ENCODE measurements around the gene ADGB. TPM values are rescaled to one million over a fixed set of nuclear protein-coding genes. Genes with fewer than 3 reads are reported as not detected.

Gene ADGB
- total and polyA plus RNA-seq, 4 donors = 1.4 to 9.7 (median 5.5) TPM

- no peak for TF ChIP-seq CTCF (IDR thresholded peaks at IDR 0.05; ENCODE audit: control extremely low read depth, extremely low read depth)
- no peak overlapping the region for H3K27ac ChIP-seq (ENCODE audit: low read depth in 1 of 2, low read length in 1 of 2)
- no peaks in the 10 kb centered on the region for H3K36me3 ChIP-seq (ENCODE audit: control insufficient read depth in 4 of 4, insufficient read depth in 4 of 4, low read length in 4 of 4)
- H3K9me3 ChIP-seq (ENCODE audit: control insufficient read depth in 4 of 4, insufficient read depth in 3 of 4, low read length in 3 of 4) = peaks cover 0 to 2% (median 0%) of the 10 kb centered on the region in 4 donors
- no peak overlapping the region for H3K9ac ChIP-seq (ENCODE audit: insufficient read depth in 1 of 2, low read length in 2 of 2)
- 61 to 62% methylated on average over 1 of the region's 1 CpG for WGBS, 2 donors
- DNase-seq (no peak), ATAC-seq (ENCODE audit: insufficient read depth, low FRiP score) (no peak)
- no peaks in the 10 kb centered on the region for H3K27me3 ChIP-seq (ENCODE audit: control insufficient read depth in 3 of 3, insufficient read depth in 3 of 3, low read length in 2 of 3)
- no peak overlapping the region for H3K4me3 ChIP-seq
- H3K4me1 ChIP-seq (ENCODE audit: control insufficient read depth in 5 of 5, insufficient read depth in 5 of 5, low read length in 5 of 5) = peaks cover 0 to 2% (median 0%) of the 10 kb centered on the region in 5 donors
Measured at GRCh38 chr6:146583966-146584365, 14.8 kb upstream of the ADGB start.

- 0% methylated on average over 1 of the region's 1 CpG for WGBS, 2 donors
- Histone ChIP-seq H3K27ac (ENCODE audit: low read depth in 1 of 2, low read length in 1 of 2) (no peak overlapping the region), H3K36me3 (ENCODE audit: control insufficient read depth in 4 of 4, insufficient read depth in 4 of 4, low read length in 4 of 4) (no peaks in the 10 kb centered on the region), H3K27me3 (ENCODE audit: control insufficient read depth in 3 of 3, insufficient read depth in 3 of 3, low read length in 2 of 3) (no peaks in the 10 kb centered on the region), H3K9me3 (ENCODE audit: control insufficient read depth in 4 of 4, insufficient read depth in 3 of 4, low read length in 3 of 4) (peaks cover 0 to 2% (median 0%) of the 10 kb centered on the region in 4 donors), H3K9ac (ENCODE audit: insufficient read depth in 1 of 2, low read length in 2 of 2) (no peak overlapping the region), H3K4me3 (no peak overlapping the region), H3K4me1 (ENCODE audit: control insufficient read depth in 5 of 5, insufficient read depth in 5 of 5, low read length in 5 of 5) (peaks cover 0 to 2% (median 0%) of the 10 kb centered on the region in 5 donors)
- DNase-seq (no peak), ATAC-seq (ENCODE audit: insufficient read depth, low FRiP score) (no peak)
- no peak for TF ChIP-seq CTCF (IDR thresholded peaks at IDR 0.05; ENCODE audit: control extremely low read depth, extremely low read depth)
Measured at GRCh38 chr6:146587459-146587858, 11.3 kb upstream of the ADGB start.

GRCh38 chr6:146590492-146590891 lies 8.3 kb upstream of the ADGB start:
- H3K4me3 ChIP-seq = no peak overlapping the region
- no peaks in the 10 kb centered on the region for H3K4me1 ChIP-seq (ENCODE audit: control insufficient read depth in 5 of 5, insufficient read depth in 5 of 5, low read length in 5 of 5)
- H3K9ac ChIP-seq (ENCODE audit: insufficient read depth in 1 of 2, low read length in 2 of 2) = no peak overlapping the region
- ATAC-seq (ENCODE audit: insufficient read depth, low FRiP score) (no peak), DNase-seq (no peak)
- H3K27ac ChIP-seq (ENCODE audit: low read depth in 1 of 2, low read length in 1 of 2) = no peak overlapping the region
- WGBS, 2 donors = 79 to 100% methylated on average over 1 of the region's 1 CpG
- no peaks in the 10 kb centered on the region for H3K27me3 ChIP-seq (ENCODE audit: control insufficient read depth in 3 of 3, insufficient read depth in 3 of 3, low read length in 2 of 3)
- no peaks in the 10 kb centered on the region for H3K9me3 ChIP-seq (ENCODE audit: control insufficient read depth in 4 of 4, insufficient read depth in 3 of 4, low read length in 3 of 4)
- TF ChIP-seq CTCF (IDR thresholded peaks at IDR 0.05; ENCODE audit: control extremely low read depth, extremely low read depth) = no peak
- H3K36me3 ChIP-seq (ENCODE audit: control insufficient read depth in 4 of 4, insufficient read depth in 4 of 4, low read length in 4 of 4) = no peaks in the 10 kb centered on the region

- H3K9ac ChIP-seq (ENCODE audit: insufficient read depth in 1 of 2, low read length in 2 of 2) = no peak overlapping the region
- no peaks in the 10 kb centered on the region for H3K4me1 ChIP-seq (ENCODE audit: control insufficient read depth in 5 of 5, insufficient read depth in 5 of 5, low read length in 5 of 5)
- H3K27me3 ChIP-seq (ENCODE audit: control insufficient read depth in 3 of 3, insufficient read depth in 3 of 3, low read length in 2 of 3) = no peaks in the 10 kb centered on the region
- no peaks in the 10 kb centered on the region for H3K36me3 ChIP-seq (ENCODE audit: control insufficient read depth in 4 of 4, insufficient read depth in 4 of 4, low read length in 4 of 4)
- TF ChIP-seq CTCF (IDR thresholded peaks at IDR 0.05; ENCODE audit: control extremely low read depth, extremely low read depth) = no peak
- no peak overlapping the region for H3K4me3 ChIP-seq
- H3K9me3 ChIP-seq (ENCODE audit: control insufficient read depth in 4 of 4, insufficient read depth in 3 of 4, low read length in 3 of 4) = no peaks in the 10 kb centered on the region
- DNase-seq (no peak), ATAC-seq (ENCODE audit: insufficient read depth, low FRiP score) (no peak)
- H3K27ac ChIP-seq (ENCODE audit: low read depth in 1 of 2, low read length in 1 of 2) = no peak overlapping the region
Measured at GRCh38 chr6:146592451-146592850, 6.3 kb upstream of the ADGB start.
